ENCODE data around the gene PFN3.

Gene PFN3

DNA sequence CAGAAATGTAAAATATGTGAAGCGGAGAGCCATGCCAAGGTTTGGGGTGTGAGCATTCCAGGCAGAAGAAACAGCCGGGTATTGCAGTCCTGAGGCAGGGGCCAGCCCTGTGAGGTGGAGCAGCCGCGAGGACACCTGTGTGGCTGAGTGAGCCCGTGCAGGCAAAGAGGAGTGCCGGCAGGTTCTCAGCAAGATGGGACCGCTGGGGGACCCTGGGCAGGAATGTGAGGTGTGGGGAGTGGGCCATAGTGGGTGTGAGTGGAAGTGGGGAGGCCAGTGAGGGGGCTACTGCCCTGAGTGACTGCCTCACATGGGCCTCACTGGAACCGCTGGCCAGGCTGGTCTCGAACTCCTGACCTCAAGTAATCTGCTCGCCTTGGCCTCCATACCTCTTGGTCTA, 38.0 kb upstream of the PFN3 start:
- DNase-seq (ENCODE audit: low spot score) (no peak), FAIRE-seq (no peak)

- no peak for FAIRE-seq
- DNase-seq (ENCODE audit: low spot score): no peak
These were observed 37.2 kb upstream of the PFN3 start for GRCh38 chr5:177437623-177438022.

DNA sequence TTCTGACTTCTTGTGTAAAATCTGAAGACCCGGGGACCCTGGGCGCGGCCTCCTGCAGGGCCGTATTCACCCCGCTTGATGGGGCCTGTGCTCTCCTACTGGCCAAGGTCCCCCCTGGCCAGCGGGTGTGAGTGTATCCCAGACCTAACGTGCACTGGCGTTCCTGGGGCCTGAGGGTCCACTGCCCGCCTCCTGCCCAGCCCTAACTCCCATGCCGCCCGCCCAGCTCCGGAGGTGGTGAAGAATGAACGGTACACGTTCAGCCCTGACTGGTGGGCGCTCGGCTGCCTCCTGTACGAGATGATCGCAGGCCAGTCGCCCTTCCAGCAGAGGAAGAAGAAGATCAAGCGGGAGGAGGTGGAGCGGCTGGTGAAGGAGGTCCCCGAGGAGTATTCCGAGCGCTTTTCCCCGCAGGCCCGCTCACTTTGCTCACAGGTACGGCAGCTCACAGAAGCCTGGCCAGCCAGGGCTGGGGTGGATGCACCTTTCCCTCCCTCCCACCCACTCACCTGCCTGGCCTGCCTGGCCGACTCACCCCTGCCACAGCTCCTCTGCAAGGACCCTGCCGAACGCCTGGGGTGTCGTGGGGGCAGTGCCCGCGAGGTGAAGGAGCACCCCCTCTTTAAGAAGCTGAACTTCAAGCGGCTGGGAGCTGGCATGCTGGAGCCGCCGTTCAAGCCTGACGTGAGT, 35.5 kb upstream of the PFN3 start:
- DNase-seq (ENCODE audit: low spot score): no peak
- no peak for FAIRE-seq

- FAIRE-seq: no peak
- DNase-seq (ENCODE audit: low spot score): no peak
These were observed 34.7 kb upstream of the PFN3 start for GRCh38 chr5:177434942-177435738.

DNA sequence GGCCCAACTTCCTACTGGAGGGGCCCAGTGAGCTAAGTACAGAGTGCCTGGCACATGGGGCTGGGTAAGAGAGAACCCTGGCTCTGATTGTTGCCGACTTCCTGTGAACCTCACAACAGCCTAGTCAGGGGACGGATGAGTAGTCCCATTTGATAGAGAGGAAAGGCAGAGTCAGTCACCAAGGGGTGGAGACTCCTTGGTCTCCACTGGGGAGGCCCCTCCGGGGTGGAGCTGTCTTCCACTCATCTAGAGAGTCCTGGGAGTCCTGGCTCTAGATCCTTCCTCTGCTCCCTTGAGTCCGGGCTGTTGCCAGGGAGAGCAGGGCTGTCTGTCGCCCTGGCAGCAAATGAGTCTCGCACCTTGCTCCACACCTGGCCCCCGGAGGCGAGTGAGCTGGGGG, 34.0 kb upstream of the PFN3 start:
- FAIRE-seq (no peak), DNase-seq (ENCODE audit: low spot score) (peak; percentile 69)

DNA sequence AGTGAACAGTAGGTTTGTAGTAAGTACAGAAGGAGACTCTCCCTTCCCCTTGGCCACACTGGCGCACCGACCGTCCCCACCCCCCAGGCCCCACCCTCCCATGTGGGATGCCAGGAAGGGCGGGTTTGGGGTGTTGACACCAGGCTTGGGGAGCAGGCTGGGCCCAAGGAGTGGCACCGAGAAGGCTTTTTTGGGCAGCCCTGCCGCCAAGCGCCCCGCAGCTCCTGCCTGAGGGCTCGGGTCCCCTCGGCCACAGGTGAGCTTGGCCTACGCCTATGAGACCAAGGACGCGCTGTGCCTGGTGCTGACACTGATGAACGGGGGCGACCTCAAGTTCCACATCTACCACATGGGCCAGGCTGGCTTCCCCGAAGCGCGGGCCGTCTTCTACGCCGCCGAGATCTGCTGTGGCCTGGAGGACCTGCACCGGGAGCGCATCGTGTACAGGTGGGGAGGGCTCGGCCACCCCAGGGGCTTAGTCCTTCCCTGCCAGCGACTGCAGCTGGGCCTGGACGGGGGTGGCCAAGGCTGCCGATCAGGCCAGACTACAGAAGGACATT, 33.3 kb upstream of the PFN3 start:
- FAIRE-seq (no peak), DNase-seq (ENCODE audit: low spot score) (no peak)

DNA sequence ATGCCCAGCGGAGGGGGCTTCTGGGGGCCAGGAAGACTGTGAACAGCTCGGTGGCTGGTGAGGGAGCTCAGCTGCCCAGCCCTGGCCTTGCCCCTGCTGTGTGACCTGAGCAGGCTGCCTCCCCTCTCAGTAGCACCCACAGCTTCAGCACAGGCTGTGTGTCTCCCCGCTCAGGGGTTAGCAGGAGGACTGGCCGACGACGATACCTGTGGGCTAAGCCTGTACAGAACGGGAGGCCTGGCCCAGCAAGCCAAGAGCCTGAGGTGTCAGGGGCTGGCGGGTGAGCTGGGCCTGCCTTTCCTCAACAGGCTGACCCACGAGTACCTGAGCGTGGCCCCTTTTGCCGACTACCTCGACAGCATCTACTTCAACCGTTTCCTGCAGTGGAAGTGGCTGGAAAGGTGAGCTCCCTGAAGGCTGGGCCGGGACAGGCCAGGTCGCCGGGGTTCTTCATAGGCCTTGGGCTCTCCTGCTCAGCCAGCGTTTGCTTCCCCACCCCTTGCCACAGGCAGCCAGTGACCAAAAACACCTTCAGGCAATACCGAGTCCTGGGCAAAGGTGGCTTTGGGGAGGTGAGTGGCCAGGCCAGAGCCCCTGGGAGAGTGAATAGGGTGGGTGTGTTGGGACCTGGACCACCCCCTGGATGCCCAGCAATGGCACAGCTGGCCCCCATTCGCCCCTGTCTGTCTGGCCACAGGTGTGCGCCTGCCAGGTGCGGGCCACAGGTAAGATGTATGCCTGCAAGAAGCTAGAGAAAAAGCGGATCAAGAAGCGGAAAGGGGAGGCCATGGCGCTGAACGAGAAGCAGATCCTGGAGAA, 32.6 kb upstream of the PFN3 start:
- no peak for DNase-seq (ENCODE audit: low spot score)
- no peak for FAIRE-seq

GRCh38 chr5:177432143-177432838, 31.8 kb upstream of the PFN3 start:
- DNase-seq (ENCODE audit: low spot score) (no peak), FAIRE-seq (no peak)

GRCh38 chr5:177431317-177432142, 31.1 kb upstream of the PFN3 start:
- no peak for FAIRE-seq
- DNase-seq (ENCODE audit: low spot score): no peak

DNA sequence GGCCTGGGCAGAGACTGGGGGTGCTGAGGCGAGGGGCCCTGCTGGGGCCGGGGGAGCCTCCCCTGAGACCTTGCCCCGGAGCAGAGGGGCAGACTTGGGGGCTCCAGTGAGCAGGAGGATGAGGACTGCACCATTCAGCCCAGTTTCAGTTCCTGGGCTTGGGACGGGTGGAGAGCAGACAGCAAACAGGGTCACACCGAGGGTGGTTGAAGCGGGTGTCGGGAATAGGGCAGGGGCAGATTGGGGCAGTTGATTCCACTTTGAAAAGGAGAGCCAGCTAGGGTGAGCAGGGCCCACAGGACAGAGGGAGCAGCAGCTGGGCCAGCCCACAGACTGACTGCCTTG, 30.5 kb upstream of the PFN3 start:
- DNase-seq (ENCODE audit: low spot score) (no peak), FAIRE-seq (no peak)

- DNase-seq (ENCODE audit: low spot score) (no peak), FAIRE-seq (no peak)
These were observed 29.9 kb upstream of the PFN3 start for GRCh38 chr5:177430140-177430951.

DNA sequence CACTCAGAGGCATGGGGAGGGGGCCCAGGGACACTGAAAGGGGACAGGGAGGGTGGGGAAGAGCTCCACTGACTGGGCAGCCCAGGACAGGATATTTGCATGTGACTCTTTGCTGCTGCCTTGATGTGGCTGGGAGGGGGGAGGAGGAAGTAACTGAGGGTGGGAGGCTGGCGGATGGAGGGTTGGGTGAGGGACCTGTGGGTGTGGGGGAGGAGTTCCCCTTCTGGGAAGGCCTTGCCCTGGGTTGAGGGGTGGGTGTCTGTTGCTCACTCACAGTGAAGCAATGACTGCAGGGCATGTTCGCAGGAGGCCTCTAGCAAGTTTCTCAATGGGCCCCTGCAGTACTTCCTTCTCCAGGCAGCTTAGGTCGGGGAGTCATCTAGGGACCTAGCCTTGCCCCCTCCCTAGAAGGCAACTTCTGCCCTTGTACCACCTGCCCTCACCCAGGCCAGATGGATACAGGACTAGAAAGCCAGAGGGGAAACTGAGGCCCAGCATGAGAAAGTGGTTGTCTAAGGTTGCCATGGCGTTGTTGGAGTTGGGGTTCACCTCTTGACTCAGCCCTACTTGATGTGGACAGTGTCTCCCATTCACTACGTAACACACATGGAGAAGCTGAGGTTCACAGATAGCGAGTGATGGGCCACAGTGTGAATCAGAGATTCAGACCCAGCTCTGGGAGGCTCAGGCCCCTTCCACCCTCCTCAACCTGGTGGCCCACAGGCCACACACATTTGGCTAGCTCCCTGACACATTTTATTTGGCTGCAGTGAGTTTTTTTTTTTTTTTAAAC, 29.0 kb upstream of the PFN3 start:
- no peak for DNase-seq (ENCODE audit: low spot score)
- FAIRE-seq: no peak

DNA sequence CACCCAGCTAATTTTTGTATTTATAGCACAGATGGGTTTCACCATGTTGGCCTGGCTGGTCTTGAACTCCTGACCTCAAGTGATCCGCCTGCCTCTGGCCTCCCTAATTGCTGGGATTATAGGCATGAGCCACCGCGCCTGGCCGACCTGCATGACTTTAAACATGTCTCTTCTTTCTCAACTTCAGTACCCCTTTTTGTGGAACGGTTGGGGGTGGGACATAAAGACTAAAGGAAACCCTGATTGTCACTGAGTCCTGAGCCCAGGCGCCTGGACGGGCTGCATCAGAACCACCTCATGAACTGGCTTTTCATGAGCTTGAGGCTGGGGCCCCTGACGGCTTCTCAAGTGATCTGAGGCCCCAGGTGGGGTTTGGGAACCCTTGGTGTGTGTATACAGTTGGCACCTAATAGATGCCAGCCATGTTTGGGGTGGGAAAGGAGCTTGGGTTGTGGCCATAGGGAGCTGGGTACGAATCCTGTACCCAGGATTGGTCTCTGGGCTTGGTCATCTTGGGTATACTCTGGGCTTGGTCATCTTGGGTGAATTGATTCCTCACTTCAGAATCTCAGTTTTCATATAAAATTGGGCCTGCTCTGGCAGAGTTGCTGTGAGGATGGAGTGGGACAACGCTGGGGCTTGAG, 28.2 kb upstream of the PFN3 start:
- FAIRE-seq: no peak
- no peak for DNase-seq (ENCODE audit: low spot score)

DNA sequence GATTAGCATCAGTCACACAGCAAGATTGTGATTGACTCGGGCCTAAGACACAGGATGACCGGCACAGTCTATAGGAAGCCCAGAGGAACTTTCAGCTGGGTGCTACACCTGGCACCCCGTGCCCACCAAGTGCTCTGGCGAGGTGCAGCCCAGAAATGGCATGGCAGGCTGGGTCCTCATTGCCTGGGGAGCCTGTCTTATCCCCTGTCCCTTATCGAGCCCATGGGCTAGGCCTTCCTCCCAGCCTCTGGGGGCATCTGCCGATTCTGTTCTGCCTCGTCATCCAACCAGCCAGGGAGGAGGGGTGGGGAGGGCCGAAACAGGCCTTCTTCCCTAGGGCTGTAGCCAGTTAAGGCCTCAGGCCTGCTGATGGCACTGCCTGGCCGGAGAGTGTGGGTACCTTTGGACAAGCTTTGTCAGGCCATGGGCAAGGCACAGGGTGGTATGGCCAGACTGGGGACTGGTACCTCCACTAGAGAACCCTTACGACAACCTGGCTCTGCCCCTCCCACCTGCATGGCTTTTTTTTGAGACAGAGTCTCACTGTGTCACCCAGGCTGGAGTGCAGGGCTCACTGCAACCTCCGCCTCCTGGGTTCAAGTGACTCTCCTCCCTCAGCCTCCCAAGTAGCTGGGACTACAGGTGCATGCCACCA, 27.6 kb upstream of the PFN3 start:
- FAIRE-seq: no peak

GRCh38 chr5:177427211-177427822, 26.9 kb upstream of the PFN3 start:
- no peak for DNase-seq (ENCODE audit: low spot score)
- FAIRE-seq: no peak

More for the DNA sequence above, 27.6 kb upstream of the PFN3 start:
- DNase-seq (ENCODE audit: low spot score): no peak

- no peak for FAIRE-seq
- DNase-seq (ENCODE audit: low spot score): no peak
These were observed 26.2 kb upstream of the PFN3 start, which contains the start of gene GRK6 for GRCh38 chr5:177426566-177427210. TSS of gene GRK6 (plus strand) at chr5:177426676. CDS start at chr5:177426846, 170 bp downstream.

Data from RCC 7860 (cell line).